ENCODE results near the gene GUSB. TPM values are rescaled to one million over a fixed set of nuclear protein-coding genes. Genes with fewer than 3 reads are reported as not detected.
A peak's percentile ranks its signal among the peaks of the same experiment; 100 is the strongest.

The GUSB gene
- total and polyA plus RNA-seq, 2 experiments from 2014 or later = 33.6 to 47.0 TPM

GRCh38 chr7:65980478-65981250 lies 1.3 kb downstream of the GUSB start (continued):
- no peak for TF ChIP-seq CTCF (conservative IDR thresholded peaks at IDR 0.05; ENCODE audit: low read depth in 2 of 2)
- TF ChIP-seq ZNF331 (CRISPR knock-in tag; IDR thresholded peaks at IDR 0.05; ENCODE audit: low read depth) = no peak
- no peak for TF ChIP-seq ETS1 (IDR thresholded peaks at IDR 0.05)

DNA sequence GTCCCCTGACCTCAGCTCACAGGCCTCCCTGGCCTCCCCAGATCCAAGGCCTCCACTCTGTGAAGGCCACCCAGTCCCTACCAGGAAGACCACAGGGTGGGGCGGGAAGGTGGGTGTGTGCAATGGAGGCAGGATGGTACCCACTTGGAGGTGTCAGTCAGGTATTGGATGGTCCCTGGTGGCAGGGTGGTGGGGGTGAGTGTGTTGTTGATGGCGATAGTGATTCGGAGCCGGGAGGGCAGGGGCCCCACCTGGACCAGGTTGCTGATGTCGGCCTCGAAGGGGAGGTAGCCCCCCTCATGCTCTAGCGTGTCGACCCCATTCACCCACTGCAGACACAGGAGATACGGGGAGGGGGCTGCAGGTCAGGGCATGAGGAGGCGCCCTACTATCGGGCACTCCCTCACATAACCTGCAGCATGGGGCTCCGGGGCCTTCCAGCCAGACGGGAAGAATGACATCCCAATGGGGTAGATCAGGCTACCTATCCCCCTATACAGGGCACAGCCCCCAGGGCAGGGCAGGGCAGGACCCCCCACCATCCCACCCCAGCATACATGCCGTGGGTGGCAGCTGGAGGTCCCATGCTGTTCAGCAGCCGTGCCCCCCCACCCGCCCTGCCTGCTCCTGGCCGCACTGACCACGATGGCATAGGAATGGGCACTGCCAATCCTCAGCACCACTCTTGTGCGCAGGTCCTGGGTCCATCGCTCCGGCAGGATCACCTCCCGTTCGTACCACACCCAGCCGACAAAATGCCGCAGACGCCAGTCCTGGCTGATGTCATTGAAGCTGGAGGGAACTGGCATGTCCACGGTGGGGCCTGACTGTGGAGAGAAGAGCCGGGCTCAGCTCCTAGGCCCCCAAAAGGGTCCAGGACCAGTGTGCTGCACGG lies 2.2 kb downstream of the GUSB start:
- Histone ChIP-seq H3K27me3 (ENCODE audit: insufficient read depth) (no peaks in the 10 kb centered on the region), H3K9me2 (ENCODE audit: insufficient read depth) (no peaks in the 10 kb centered on the region), H3K36me3 (ENCODE audit: insufficient read depth) (0 out of 2 replicates have a peak, but pooled peaks cover 3% of the 10 kb centered on the region), H3K4me3 (no peak overlapping the region), H3K4me1 (ENCODE audit: insufficient read depth) (no peaks in the 10 kb centered on the region), H3K79me2 (replicated peaks; ENCODE audit: insufficient read depth) (peaks cover 17% of the 10 kb centered on the region), H4K20me1 (replicated peaks; ENCODE audit: insufficient read depth) (peaks cover 3% of the 10 kb centered on the region; the same call in 1 of the 2 replicates), H2AFZ (no peak overlapping the region), H3F3A (replicated peaks; ENCODE audit: low read depth) (no peaks in the 10 kb centered on the region), H3K27ac (ENCODE audit: low read depth) (no peak overlapping the region), H3K4me2 (no peak overlapping the region)
- DNase-seq (ENCODE audit: low spot score) (no peak), ATAC-seq (no peak)
- no peak for TF ChIP-seq POLR2AphosphoS5 (IDR thresholded peaks at IDR 0.05; ENCODE audit: low read depth)
- TF ChIP-seq NANOG (IDR thresholded peaks at IDR 0.05; ENCODE audit: borderline replicate concordance) = no peak
- TF ChIP-seq ETS1 (IDR thresholded peaks at IDR 0.05) = no peak
- no peak for TF ChIP-seq STAT1 (IDR thresholded peaks at IDR 0.05; ENCODE audit: unreplicated experiment)
- TF ChIP-seq EZH2 (IDR thresholded peaks at IDR 0.05; ENCODE audit: low read depth, unreplicated experiment) = no peak
- TF ChIP-seq CREB1 (CRISPR knock-in tag; IDR thresholded peaks at IDR 0.05; ENCODE audit: low read depth) = no peak
- no peaks in the 10 kb centered on the region for H3K9me3 Mint-ChIP-seq
- H3K36me3 Mint-ChIP-seq (ENCODE audit: low read depth) = peaks cover 18% of the 10 kb centered on the region
- H3K27ac Mint-ChIP-seq = no peak overlapping the region
- no peaks in the 10 kb centered on the region; the same call in 2 of the 3 replicates for H3K4me1 Mint-ChIP-seq
- peaks cover 6% of the 10 kb centered on the region for H3K27me3 Mint-ChIP-seq (ENCODE audit: insufficient read depth, low read depth, poor library complexity)
- peak overlapping the region; percentile 74; the same call in 1 of the 3 replicates for H3K4me3 Mint-ChIP-seq

Data from GM23338 (cell line).